Adrenal gland (tissue), 12 donors: ENCODE measurements around the gene TLX2. TPM values are rescaled to one million over a fixed set of nuclear protein-coding genes. Genes with fewer than 3 reads are reported as not detected.

ENCODE experiments used
- DNase-seq, 7 donors: peaks; one replicate each; pipeline ENCODE4 v3.0.0-alpha.2; 2019 to 2020
- H3K27ac ChIP-seq, 5 donors: fragments of 200-600 bp; sonication (generic) in 4 of 5; 1 replicate in 3 of 5; 2 replicates in 2 of 5; pipeline versions ENCODE4 v1.5.1 to v1.8.0; 2016 to 2020; ENCODE audit warnings: mild to moderate bottlenecking in 1 of 5
- H3K27me3 ChIP-seq: fragments of 200-600 bp; 2 replicates; pipeline ENCODE4 v1.8.0; 2021
- H3K36me3 ChIP-seq, 2 donors: fragments of 200-600 bp; replicated peaks in 1 of 2; 1 replicate in 1 of 2; 2 replicates in 1 of 2; pipeline versions ENCODE4 v1.5.1 to v1.8.0; 2018 to 2022
- H3K4me1 ChIP-seq, 2 donors: fragments of 200-600 bp; replicated peaks in 1 of 2; 1 replicate in 1 of 2; 2 replicates in 1 of 2; pipeline versions ENCODE4 v1.5.1 to v1.8.0; 2018 to 2021
- H3K4me3 ChIP-seq, 4 donors: fragments of 200-600 bp; sonication (generic) in 3 of 4; one replicate each; pipeline ENCODE4 v1.5.1; 2016 to 2018
- H3K9me3 ChIP-seq, 3 donors: fragments of 200-600 bp; sonication (generic) in 1 of 3; replicated peaks in 1 of 3; 1 replicate in 2 of 3; 2 replicates in 1 of 3; pipeline versions ENCODE4 v1.5.1 to v1.8.0; 2016 to 2021
- CTCF ChIP-seq, 6 experiments: fragments of 450-650 bp in 4 of 6; fragments of 200-600 bp in 2 of 6; sonication (generic) in 1 of 6; IDR thresholded peaks; 1 replicate in 5 of 6; 2 replicates in 1 of 6; pipeline versions ENCODE4 v1.5.1 to v1.8.0; 2016 to 2021; ENCODE audit warnings: antibody characterized with exemption in 6 of 6, mild to moderate bottlenecking in 2 of 6, moderate library complexity in 1 of 6
- POLR2A ChIP-seq, 2 donors: fragments of 450-650 bp; IDR thresholded peaks; one replicate each; pipeline ENCODE4 v1.6.1; 2017; ENCODE audit warnings: antibody characterized with exemption in 2 of 2, mild to moderate bottlenecking in 2 of 2, moderate library complexity in 1 of 2
- WGBS, 4 donors: extraction: QIAGEN DNeasy Blood & Tissue Kit in 2 of 4; methylation state at CpG; one replicate each; pipeline versions ENCODE4 v1.1.5 to v1.1.7; 2013 to 2017; 5-methylcytosine and 5-hydroxymethylcytosine counted together
- intact Hi-C, 2 donors: fragments of 100-400 bp; cut with DNase I; formaldehyde crosslinking; loops; one replicate each; pipeline versions ENCODE4 v1.14.1 to v1.15.0; 2022 to 2023
- polyA plus RNA-seq, 3 donors: library from polyadenylated mRNA; stranded (reverse); fragments of 200-250 nt in 2 of 3; fragments of 350-450 nt in 1 of 3; fragmentation: Illumina TruSeq in 1 of 3; extraction: RNeasy Lipid Tissue Mini Kit (QIAGEN cat#74804) in 1 of 3; gene quantifications; one replicate each; pipeline ENCODE4 v1.2.3, GENCODE V29; 2013 to 2014
- total RNA-seq, 9 donors: library from RNA; depleted of rRNA in 4 of 9; stranded (reverse); fragments of >200 nt in 4 of 9; fragments of 120-200 nt in 1 of 9; fragmentation: NEBNext Ultra II Directional in 1 of 9; extraction: Animal tissue kit (Norgen Biotek cat#: 25700) in 1 of 9; gene quantifications; one replicate each; pipeline versions ENCODE4 v1.1.0 to v1.2.4, GENCODE V29; 2013 to 2023
- donor health status: healthy with polysubstance abuse.
- donor health status: Bipolar disorder and iron deficiency.
- donor health status: DM: yes; HTN: yes; CAD: no.
- donor health status: DM: no; HTN: no; CAD: no.
- donor health status: DM: no; HTN: no; CAD: no.
- donor health status: DM: yes; HTN: yes; CAD: no.

The TLX2 gene
- total and polyA plus RNA-seq, 12 donors, result 0.46 to 22.8 (median 3.5) TPM; not detected in 4

- Histone ChIP-seq H3K27me3 (no peaks in the 10 kb centered on the region), H3K4me1 (peaks cover 0 to 5% of the 10 kb centered on the region in 2 donors), H3K9me3 (no peaks in the 10 kb centered on the region), H3K36me3 (peaks cover 0 to 58% of the 10 kb centered on the region in 2 donors), H3K27ac (no peak overlapping the region), H3K4me3 (no peak overlapping the region)
- no peak for TF ChIP-seq POLR2A (IDR thresholded peaks at IDR 0.05)
- no peak for TF ChIP-seq CTCF (IDR thresholded peaks at IDR 0.05)
- intact Hi-C loops, result loop anchor here in 1 of 2 donors (5.0 kb wide), 1 partner anchor 38 kb away; the partner anchor contains the start of genes AUP1, DQX1 and HTRA2
- WGBS, 4 donors, result 84 to 92% (median 88%) methylated on average over 6 to 9 of the region's 9 CpGs
- DNase-seq, result no peak
These were observed 25.4 kb upstream of the TLX2 start for GRCh38 chr2:74488643-74489481.

- no peaks in the 10 kb centered on the region for H3K4me1 ChIP-seq
- peaks cover 0 to 60% of the 10 kb centered on the region in 2 donors for H3K36me3 ChIP-seq
- DNase-seq, result no peak
- no peaks in the 10 kb centered on the region for H3K9me3 ChIP-seq
- H3K27ac ChIP-seq, result no peak overlapping the region
- intact Hi-C loops, result loop anchor here in 1 of 2 donors (5.0 kb wide), 1 partner anchor 37 kb away; the partner anchor contains the start of genes AUP1, DQX1 and HTRA2
- no peaks in the 10 kb centered on the region for H3K27me3 ChIP-seq
- WGBS, 4 donors, result 82 to 96% (median 94%) methylated on average over 2 to 9 of the region's 9 CpGs
- TF ChIP-seq POLR2A (IDR thresholded peaks at IDR 0.05) (no peak), CTCF (IDR thresholded peaks at IDR 0.05) (no peak)
- H3K4me3 ChIP-seq, result no peak overlapping the region
These were observed 24.3 kb upstream of the TLX2 start for GRCh38 chr2:74489906-74490305.

GRCh38 chr2:74491648-74492544 lies 22.4 kb upstream of the TLX2 start:
- Histone ChIP-seq H3K27me3 (no peaks in the 10 kb centered on the region), H3K4me3 (no peak overlapping the region), H3K4me1 (no peaks in the 10 kb centered on the region), H3K36me3 (peaks cover 0 to 48% of the 10 kb centered on the region in 2 donors), H3K9me3 (no peaks in the 10 kb centered on the region), H3K27ac (no peak overlapping the region)
- DNase-seq, result no peak
- WGBS, 4 donors, result 91 to 95% (median 94%) methylated on average over 7 to 12 of the region's 12 CpGs
- TF ChIP-seq POLR2A (IDR thresholded peaks at IDR 0.05) (no peak), CTCF (IDR thresholded peaks at IDR 0.05) (no peak)
- intact Hi-C loops, result no loop called here

- intact Hi-C loops, result no loop called here
These were observed 20.7 kb upstream of the TLX2 start for GRCh38 chr2:74493546-74493945.

More at GRCh38 chr2:74493546-74493945, 20.7 kb upstream of the TLX2 start:
- 86 to 100% (median 92%) methylated on average over 3 of the region's 3 CpGs for WGBS, 4 donors
- DNase-seq, result no peak
- Histone ChIP-seq H3K4me1 (peaks cover 6 to 14% of the 10 kb centered on the region in 2 donors), H3K9me3 (no peaks in the 10 kb centered on the region), H3K27ac (no peak overlapping the region), H3K4me3 (no peak overlapping the region), H3K36me3 (peaks cover 0 to 44% of the 10 kb centered on the region in 2 donors), H3K27me3 (peaks cover 12% of the 10 kb centered on the region)
- no peak for TF ChIP-seq POLR2A (IDR thresholded peaks at IDR 0.05)
- no peak for TF ChIP-seq CTCF (IDR thresholded peaks at IDR 0.05)
